ENCODE data around the gene KLHL11. TPM values are rescaled to one million over a fixed set of nuclear protein-coding genes. Genes with fewer than 3 reads are reported as not detected.

The KLHL11 gene
- total and polyA plus RNA-seq, 12 donors: 1.4 to 4.9 (median 3.4) TPM

DNA sequence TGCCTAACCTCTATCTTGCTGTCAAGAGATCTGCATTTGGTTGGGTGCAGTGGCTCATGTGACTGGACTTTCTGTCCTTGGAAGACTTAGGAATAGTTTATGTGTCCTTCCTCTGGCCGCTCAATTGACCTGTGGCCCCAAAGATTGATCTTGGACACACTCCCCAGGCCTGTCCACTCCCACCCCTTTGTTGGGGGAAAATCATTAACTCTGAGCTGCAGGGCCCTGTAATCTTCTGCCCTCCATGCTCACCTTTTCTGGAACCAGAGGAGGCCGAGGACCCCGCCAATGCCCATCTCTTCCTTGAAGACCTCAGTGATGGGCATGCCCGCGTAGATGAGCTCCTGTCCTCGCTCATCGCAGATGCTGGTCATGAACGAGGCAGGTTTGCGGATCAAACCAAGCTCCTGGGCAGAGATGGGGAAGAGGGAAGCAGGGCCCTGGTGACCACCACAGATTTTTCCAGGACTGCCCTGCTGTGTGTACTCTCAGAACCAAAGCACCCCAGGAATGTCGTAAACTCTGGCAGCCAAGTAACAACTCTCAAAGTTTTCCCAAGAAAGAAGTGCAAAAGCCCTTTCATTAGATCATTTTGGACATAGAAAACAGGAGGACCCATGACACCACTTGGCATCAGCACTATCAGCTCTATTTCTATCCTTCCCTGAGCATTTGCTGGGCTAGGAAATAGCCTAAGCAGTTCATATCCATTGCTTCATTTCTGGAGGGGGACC, 8.5 kb upstream of the KLHL11 start:
- no peaks in the 10 kb centered on the region for H3K9me3 ChIP-seq
- no peak overlapping the region for H3K4me3 ChIP-seq
- 98% methylated on average over 10 of the region's 10 CpGs for WGBS, 2 donors
- peaks cover 0 to 92% (median 43%) of the 10 kb centered on the region in 9 donors for H3K36me3 ChIP-seq
- peak in 1 of 8 donors; percentile 14 for ATAC-seq
- no peaks in the 10 kb centered on the region for H3K4me1 ChIP-seq
- intact Hi-C loops (cut with DNase I): loop anchor here in 1 of 10 donors (5.0 kb wide), 1 partner anchor 49 kb away; no protein-coding TSS in a partner anchor
- H3K27me3 ChIP-seq: no peaks in the 10 kb centered on the region
- TF ChIP-seq, protein P1, sequence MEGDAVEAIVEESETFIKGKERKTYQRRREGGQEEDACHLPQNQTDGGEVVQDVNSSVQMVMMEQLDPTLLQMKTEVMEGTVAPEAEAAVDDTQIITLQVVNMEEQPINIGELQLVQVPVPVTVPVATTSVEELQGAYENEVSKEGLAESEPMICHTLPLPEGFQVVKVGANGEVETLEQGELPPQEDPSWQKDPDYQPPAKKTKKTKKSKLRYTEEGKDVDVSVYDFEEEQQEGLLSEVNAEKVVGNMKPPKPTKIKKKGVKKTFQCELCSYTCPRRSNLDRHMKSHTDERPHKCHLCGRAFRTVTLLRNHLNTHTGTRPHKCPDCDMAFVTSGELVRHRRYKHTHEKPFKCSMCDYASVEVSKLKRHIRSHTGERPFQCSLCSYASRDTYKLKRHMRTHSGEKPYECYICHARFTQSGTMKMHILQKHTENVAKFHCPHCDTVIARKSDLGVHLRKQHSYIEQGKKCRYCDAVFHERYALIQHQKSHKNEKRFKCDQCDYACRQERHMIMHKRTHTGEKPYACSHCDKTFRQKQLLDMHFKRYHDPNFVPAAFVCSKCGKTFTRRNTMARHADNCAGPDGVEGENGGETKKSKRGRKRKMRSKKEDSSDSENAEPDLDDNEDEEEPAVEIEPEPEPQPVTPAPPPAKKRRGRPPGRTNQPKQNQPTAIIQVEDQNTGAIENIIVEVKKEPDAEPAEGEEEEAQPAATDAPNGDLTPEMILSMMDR (IDR thresholded peaks at IDR 0.05): no peak
- no peak overlapping the region for H3K27ac ChIP-seq
- DNase-seq: no peak

DNA sequence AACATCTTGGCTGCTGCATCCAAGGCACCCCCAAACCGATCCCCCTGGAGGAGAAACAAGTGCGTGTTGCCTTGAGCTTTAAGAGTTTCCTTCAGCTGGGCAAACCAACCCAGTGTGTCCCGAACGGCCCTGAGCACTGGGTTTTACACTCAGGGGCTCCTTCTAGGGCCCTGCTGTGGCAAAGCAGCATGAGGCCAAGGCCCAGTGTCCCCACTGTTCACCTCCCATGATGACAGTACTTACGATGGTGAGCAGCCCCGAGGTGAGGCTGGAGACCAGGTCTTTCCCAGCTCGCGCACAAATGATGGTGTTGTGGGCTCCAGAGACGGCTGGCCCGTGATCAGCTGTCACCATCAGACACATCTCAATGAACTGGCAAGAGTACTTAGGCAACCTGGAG, 6.6 kb upstream of the KLHL11 start:
- ATAC-seq: no peak
- DNase-seq: no peak
- TF ChIP-seq, protein P1 (IDR thresholded peaks at IDR 0.05): no peak
- Histone ChIP-seq H3K4me1 (no peaks in the 10 kb centered on the region), H3K27me3 (no peaks in the 10 kb centered on the region), H3K36me3 (peaks cover 0 to 92% (median 25%) of the 10 kb centered on the region in 9 donors), H3K4me3 (no peak overlapping the region), H3K9me3 (no peaks in the 10 kb centered on the region), H3K27ac (no peak overlapping the region)
- 91 to 95% methylated on average over 10 of the region's 10 CpGs for WGBS, 2 donors
- intact Hi-C loops (cut with DNase I): loop anchor here in 1 of 10 donors (5.0 kb wide), 1 partner anchor 51 kb away; no protein-coding TSS in a partner anchor

DNA sequence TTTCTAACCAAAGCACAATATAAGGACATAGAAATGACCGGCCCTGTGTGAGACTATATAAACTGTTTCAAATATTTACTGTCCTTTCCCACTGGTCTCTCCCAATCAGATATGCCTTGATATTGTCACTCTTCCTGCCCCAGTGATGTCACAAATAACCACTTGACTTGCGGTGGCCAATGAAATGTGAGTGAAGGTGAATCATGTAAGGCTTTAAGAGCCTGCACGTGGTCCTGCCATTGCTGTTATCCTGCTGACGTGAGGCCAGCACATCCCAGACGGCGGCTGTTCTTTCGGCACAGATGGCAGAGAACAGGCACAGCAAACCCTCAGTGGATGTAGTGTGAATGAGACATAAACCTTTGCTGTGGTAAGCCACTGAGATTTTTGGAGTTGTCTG, 5.4 kb upstream of the KLHL11 start:
- H3K4me1 ChIP-seq: peaks cover 0 to 5% (median 0%) of the 10 kb centered on the region in 9 donors
- TF ChIP-seq, protein P1 (IDR thresholded peaks at IDR 0.05): no peak
- DNase-seq (no peak), ATAC-seq (peak in 3 of 8 donors; percentile 25 to 41 (median 39))
- H3K36me3 ChIP-seq: peaks cover 0 to 87% (median 25%) of the 10 kb centered on the region in 9 donors
- no peaks in the 10 kb centered on the region for H3K27me3 ChIP-seq
- no peaks in the 10 kb centered on the region for H3K9me3 ChIP-seq
- H3K4me3 ChIP-seq: no peak overlapping the region
- H3K27ac ChIP-seq: no peak overlapping the region
- intact Hi-C loops (cut with DNase I): loop anchor here in 1 of 10 donors (5.0 kb wide), 1 partner anchor 52 kb away; no protein-coding TSS in a partner anchor
- 70 to 74% methylated on average over 7 of the region's 7 CpGs for WGBS, 2 donors

DNA sequence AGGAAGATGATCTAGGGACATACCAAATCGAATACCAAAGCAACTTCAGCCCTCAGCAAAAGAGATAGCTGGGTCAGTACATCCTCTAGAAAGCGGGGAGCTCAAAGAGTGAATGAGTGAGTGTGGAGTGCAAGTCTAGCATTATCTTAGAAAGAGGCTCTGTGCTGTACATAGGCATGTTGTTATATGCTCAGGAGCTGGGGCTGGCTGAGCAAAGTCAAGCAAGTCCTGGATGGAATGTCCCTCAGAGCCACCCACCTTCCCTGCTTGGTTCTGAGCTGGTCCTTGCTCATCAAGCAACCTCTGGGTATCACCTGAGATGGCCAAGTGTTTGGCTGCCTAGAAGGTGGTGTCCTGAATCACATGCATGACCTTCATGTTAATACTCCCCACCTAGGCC, 4.9 kb upstream of the KLHL11 start:
- ATAC-seq (no peak), DNase-seq (no peak)
- intact Hi-C loops (cut with DNase I): loop anchor here in 1 of 10 donors (5.0 kb wide), 1 partner anchor 52 kb away; no protein-coding TSS in a partner anchor
- Histone ChIP-seq H3K36me3 (peaks cover 0 to 87% (median 25%) of the 10 kb centered on the region in 9 donors), H3K4me1 (peaks cover 0 to 7% (median under 1%) of the 10 kb centered on the region in 9 donors), H3K27ac (no peak overlapping the region), H3K27me3 (no peaks in the 10 kb centered on the region), H3K4me3 (no peak overlapping the region), H3K9me3 (no peaks in the 10 kb centered on the region)
- TF ChIP-seq, protein P1 (IDR thresholded peaks at IDR 0.05): no peak
- 84 to 85% methylated on average over 2 of the region's 2 CpGs for WGBS, 2 donors
